GM18517 (cell line): ENCODE data around the gene ALX4.

Experiments used
- ATAC-seq: cut with Tn5 transposase; IDR thresholded peaks from one replicate; pipeline ENCODE4 v1.9.1; 2021; ENCODE audit warnings: mild to moderate bottlenecking, moderate library complexity; ENCODE audit not compliant: unreplicated experiment

ALX4 gene

DNA sequence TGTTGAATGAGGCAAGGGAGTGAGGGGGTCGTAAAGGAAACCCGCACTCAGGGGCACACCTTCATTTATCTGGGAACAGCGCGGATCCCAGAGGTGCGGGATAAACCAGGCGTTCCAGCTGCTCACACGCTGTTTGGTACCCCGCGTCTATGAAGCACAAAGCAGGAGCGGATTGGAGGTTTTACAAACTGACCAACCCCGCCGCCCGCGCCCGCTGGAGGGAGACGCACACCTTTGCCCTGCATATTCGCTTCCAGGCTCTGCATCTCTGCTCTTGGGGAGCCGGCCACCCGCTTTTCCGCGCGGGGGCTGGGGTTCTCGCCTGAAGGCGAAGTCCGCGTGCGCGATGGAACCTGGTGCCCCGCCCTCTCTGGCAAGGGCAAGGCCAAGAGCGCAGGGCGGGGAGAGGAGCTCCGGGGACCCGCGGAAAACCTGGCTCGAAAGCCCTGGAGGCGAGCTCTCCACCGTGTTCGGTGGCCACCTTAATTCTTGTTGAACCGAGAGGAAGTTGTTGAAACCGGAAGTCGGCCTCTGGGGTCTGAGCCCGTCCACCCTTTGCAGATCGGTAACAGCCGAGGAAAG lies 6.8 kb upstream of the ALX4 start:
- no peak for ATAC-seq

GRCh38 chr11:44315947-44316658 lies 6.2 kb upstream of the ALX4 start:
- ATAC-seq = no peak

GRCh38 chr11:44314733-44315132 lies 4.8 kb upstream of the ALX4 start:
- no peak for ATAC-seq

DNA sequence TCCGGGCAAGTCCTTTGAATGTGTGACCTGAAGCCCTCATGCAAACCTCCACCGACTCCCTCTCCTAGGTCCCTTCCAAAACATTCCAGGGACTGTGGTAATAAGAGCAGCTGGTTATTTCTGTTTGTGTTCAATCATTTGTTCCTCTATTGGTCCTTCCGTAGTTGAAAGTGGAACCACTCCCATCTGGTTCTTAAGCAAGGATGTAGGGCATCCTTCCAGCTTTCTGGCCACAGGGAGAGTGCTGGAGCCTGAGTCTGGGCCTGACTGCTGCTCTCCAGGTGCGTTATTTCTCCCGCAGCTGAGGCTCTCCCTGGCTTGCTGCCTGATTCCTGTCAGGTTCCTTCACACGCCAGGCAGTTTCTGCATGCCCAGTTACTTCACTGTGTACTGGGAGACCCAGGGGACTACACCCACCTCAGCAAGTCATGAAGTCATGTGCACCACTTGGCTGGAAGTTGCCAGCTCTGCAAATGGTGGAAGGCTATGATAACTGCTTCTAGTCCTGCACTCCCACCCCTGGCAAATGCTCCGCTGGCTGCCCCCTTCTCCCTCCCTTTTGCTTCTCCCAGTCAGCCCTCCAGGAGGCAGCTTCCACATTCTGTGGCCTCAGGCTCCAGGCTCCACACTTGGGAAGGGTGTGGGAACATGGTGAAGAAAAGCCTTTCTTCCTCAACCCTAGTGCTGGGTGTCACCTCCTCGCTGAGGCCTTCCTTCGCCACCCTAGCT lies 4.0 kb upstream of the ALX4 start:
- ATAC-seq = no peak

DNA sequence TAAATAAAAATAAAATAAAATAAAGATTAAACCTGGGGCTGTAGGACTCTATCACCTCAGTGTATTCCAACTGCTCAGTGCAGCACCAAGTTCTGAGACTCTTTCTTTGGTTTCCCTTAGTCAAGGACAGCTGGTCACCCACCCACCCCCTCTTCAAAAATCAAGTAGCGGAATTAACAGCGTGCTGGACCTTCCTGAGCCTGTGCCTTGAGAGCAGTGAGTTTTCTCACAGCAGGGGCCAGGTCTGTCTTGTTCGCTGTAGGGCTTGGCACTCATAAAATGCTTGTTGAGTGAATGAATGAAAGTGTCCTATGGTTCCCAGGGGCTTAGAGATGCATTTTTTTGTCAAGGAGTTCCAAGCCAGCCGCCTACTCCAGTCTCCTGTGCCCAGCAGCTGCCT lies 2.9 kb upstream of the ALX4 start:
- no peak for ATAC-seq

DNA sequence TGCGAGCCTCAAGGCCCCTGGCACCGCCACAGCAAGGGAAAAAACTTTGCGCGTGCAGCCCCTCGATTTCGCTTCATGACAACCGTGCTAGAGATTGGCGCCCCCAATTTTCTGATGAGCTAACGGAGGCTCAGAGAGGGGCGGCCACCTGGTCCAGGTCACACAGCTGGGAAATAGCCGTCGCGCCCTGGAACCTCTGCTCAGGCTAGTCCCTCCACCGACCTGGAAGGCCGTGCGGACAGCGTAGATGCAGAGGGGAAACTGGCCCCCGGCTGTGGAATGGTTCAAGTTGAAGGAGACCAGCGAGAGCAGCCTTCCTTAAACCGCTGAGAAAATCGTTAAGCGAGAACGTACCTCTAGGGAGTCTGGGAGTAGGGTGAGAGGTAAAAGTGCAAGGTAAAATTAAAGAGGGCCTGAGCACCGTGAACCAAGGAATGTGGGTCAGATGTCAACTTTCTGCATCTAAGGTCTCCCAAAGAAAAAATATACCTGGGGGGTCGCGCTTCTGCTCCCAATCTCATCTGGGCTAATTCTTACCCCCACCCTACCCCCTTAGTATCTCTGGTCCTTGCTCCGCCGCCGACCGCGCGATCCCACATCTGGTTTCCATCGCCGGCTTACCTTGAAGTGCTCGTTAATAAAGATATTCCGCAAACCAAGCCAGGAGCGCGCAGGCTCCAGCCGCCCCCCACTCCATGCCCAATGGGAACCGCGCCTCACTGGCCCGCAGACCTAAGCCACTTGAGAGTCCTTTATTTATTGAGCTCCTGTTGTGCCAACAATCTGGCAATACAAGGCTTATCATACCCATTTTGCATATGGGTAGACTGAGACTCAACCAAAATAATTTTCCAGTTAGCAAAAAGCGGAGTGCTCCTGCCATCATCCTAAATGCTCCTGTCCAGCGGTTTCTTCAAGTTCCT lies 1.7 kb upstream of the ALX4 start:
- no peak for ATAC-seq

GRCh38 chr11:44310463-44311272 lies 729 bp upstream of the ALX4 start:
- ATAC-seq = no peak

GRCh38 chr11:44310206-44310462 lies 195 bp upstream of the ALX4 start:
- ATAC-seq = no peak

GRCh38 chr11:44308923-44309477 lies 939 bp downstream of the ALX4 start:
- no peak for ATAC-seq

DNA sequence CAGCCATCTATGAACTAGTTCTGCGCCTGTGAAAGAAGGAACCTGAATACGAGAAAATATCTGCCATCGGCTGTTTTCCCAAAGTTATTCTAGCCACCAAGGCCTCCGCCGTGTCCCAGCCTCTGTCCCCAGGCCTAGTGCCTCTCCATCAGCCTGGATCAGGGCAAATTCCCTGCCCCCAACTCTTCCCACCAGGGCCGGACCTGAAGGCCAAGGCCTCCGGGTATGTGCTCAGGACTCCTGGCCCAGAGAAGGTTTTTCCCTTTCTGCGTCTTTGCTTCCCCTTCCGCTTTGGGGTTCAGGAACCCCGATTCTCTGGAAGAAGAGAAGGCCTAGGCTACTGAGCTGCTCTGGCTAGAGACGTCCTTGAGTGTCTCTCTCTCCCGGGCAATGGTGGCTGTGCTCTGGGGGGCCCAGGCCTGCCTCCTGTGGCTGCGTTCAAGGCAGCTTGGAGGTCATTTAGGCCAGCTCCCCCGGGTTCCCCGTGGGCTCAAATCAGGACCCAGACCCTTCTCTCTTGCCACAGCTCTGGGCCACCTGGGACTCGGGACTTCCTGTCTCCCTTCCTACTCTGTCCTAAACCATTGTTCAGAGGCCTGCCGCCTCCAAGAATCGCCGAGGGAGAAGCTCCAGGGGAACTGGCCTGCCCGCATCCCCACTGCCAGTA lies 1.6 kb downstream of the ALX4 start:
- ATAC-seq = no peak

DNA sequence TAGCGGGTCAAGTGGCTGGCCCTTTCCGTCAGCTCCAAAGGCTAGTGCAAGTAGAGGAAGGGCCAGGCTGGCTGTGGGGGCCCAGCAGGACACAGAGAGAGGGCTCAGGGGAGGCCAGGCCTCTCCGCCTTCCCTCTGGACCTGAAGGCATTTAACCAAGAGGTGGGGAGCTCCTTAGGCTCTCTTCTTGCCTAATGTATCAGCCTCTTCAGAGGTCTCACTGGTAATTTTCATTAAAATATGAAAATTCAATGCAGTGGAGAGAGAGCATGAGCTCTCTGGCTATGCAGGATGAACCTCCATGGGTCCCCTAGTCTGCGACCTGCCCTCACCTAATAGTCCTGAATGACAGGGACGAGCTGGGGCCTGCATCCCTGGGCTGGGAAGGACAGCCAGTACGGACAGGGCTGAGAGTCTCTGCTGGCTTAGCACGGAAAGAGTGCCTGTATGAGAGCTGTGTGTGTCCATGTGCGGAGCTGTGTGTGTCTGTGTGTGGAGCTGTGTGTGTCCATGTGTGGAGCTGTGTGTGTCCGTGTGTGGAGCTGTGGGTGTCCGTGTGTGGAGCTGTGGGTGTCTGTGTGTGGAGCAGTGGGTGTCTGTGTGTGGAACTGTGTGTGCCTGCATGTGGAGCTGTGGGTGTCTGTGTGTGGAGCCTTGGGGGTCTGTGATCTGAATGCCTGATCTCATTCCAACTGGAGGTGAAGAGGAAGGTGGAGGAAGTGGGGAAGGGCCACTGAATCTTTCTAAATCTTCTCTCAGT lies 2.4 kb downstream of the ALX4 start:
- ATAC-seq = no peak

- ATAC-seq = no peak
Observed at GRCh38 chr11:44306918-44307244, 3.1 kb downstream of the ALX4 start.

GRCh38 chr11:44306052-44306917 lies 3.7 kb downstream of the ALX4 start:
- no peak for ATAC-seq

DNA sequence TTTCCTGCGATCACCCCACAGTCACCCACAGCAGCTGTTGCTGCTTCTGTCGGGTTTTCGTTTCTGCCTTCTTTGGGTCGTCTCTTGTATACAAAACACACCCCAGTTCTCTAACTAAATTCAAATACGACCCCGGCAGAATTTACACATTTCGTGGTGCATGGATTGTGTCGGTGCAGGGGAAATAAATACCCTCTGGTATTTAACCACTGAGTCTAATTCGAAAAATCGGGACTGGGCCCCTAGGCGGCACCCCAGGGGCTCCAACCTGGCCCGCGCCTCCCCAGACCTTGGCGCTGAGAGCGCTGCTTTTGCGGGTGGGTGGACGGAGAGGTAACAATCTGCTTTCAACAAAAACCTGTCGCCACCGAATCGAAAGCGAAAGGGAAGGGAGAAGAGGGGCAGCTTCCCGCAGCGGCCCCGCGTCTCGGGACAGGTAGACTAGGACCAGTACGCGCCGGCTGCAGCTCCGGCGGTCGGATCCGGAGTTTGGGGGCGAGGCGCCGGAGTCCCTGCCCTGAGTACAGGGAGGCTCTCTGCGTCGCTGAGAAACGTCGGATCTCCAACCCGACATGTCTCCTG lies 4.4 kb downstream of the ALX4 start:
- no peak for ATAC-seq

GRCh38 chr11:44305026-44305469 lies 4.9 kb downstream of the ALX4 start:
- no peak for ATAC-seq

GRCh38 chr11:44304091-44305025 lies 5.6 kb downstream of the ALX4 start:
- no peak for ATAC-seq
